Fibroblast of pulmonary artery (primary cell): Measurements from ENCODE around the gene SNX24.

ENCODE experiments used
- DNase-seq: peaks from one replicate; pipeline ENCODE4 v3.0.0-alpha.2; 2010; ENCODE audit warnings: low read depth
- H3K4me3 ChIP-seq: replicated peaks from 2 replicates; pipeline ENCODE4 v1.5.1; 2011; ENCODE audit warnings: low read depth, mild to moderate bottlenecking, control low read depth, low read length, moderate library complexity
- CTCF ChIP-seq: IDR thresholded peaks from 2 replicates; pipeline ENCODE4 v1.5.1; 2011; ENCODE audit warnings: mild to moderate bottlenecking, control low read depth, low read length, inconsistent platforms; ENCODE audit errors: missing control alignments

Gene SNX24

DNA sequence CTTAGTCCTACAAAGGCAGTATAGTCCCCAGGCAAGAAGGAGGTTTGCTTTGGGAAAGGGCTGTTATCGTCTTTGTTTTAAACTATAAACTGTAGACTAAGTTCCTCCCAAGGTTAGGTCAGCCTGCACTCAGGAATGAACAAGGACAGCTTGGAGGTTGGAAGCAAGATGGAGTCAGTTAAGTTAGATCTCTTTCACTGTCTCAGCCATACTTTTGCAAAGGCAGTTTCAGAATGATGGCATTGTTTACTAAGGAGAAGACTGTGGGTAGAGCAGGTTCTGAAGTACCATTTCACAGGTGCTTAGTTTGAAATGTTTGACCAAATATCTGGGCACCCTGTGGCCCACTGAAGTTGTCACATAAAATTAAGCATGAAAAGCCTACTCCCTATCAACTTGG lies 19.4 kb downstream of the SNX24 start:
- DNase-seq = no peak
- H3K4me3 ChIP-seq = no peak overlapping the region
- no peak for TF ChIP-seq CTCF

DNA sequence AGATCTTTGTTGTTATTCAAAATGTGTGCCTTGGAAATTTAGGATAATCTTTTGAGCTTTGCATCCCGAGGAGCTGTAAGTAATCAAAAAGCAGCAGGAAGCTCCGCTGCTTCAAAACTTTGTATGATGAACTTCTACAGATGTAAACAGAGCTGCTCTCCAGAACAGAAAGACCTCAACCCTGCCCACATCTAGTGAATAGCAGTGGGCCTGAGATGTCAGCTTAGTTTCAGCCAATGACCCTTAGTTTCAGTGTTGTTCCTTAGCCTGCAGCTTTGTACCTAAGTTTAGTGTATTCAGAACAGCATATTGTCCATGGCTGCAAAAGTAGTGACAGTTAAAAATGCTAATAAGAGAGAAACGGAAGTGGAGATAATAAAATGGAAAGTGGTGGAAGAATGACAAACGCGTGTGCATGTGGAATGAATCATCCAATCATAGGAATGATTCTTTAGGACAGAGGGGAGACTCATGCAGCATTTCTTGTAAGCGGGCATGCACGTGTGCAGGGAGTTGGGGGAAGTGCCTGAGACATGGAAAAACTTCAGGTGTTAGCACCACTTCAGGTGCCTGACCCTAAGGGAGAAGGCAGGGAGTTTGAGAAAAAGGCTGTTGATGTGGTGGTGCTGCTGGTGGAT lies 24.9 kb downstream of the SNX24 start:
- DNase-seq = peak; percentile 32
- TF ChIP-seq CTCF = no peak
- H3K4me3 ChIP-seq = no peak overlapping the region

GRCh38 chr5:122871661-122872060 lies 26.2 kb downstream of the SNX24 start:
- TF ChIP-seq CTCF = no peak
- DNase-seq = peak; percentile 30
- no peak overlapping the region for H3K4me3 ChIP-seq

DNA sequence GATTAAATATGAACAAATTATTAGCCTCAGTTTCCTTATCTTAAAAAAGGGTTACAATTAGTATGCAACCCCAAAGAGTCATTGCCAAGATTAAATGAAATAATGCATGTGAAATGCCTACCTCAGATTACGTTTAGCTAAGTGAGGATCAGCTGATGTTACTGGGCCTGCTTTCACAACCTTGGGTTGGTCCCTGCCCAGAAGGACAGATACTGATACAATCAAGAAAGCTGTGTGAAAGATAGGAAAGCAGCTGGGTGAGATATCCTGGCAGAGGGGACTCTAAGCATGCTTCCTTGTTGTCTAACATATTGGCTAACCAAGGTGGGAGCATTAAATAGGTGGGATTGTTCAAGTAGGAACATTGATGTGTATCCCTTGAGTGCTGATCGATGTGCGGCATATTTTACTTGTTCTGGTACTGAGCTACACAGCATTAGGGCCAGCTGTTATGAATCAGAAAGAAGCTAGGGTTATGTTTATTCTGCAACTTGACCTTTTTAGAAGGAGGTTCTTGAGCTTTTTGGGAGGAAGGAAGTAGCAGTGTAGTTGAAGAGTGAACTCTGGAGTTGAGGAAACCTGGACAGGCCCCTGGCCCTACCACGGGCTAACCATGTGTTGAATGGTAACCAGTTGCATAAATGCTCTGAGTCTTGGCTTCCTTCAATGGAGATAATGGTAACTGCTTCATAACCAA lies 28.9 kb downstream of the SNX24 start:
- DNase-seq = no peak
- no peak overlapping the region for H3K4me3 ChIP-seq
- no peak for TF ChIP-seq CTCF

GRCh38 chr5:122877518-122877917 lies 32.1 kb downstream of the SNX24 start:
- no peak overlapping the region for H3K4me3 ChIP-seq
- TF ChIP-seq CTCF = no peak
- no peak for DNase-seq

- no peak overlapping the region for H3K4me3 ChIP-seq
- TF ChIP-seq CTCF = no peak
- DNase-seq = no peak
Measured at GRCh38 chr5:122879076-122879475, 33.7 kb downstream of the SNX24 start.
